ENCODE data around the gene RPS24.

The RPS24 gene

GRCh38 chr10:78028438-78029268 is 5.0 kb upstream of the RPS24 start:
- peak; percentile 18 for DNase-seq

DNA sequence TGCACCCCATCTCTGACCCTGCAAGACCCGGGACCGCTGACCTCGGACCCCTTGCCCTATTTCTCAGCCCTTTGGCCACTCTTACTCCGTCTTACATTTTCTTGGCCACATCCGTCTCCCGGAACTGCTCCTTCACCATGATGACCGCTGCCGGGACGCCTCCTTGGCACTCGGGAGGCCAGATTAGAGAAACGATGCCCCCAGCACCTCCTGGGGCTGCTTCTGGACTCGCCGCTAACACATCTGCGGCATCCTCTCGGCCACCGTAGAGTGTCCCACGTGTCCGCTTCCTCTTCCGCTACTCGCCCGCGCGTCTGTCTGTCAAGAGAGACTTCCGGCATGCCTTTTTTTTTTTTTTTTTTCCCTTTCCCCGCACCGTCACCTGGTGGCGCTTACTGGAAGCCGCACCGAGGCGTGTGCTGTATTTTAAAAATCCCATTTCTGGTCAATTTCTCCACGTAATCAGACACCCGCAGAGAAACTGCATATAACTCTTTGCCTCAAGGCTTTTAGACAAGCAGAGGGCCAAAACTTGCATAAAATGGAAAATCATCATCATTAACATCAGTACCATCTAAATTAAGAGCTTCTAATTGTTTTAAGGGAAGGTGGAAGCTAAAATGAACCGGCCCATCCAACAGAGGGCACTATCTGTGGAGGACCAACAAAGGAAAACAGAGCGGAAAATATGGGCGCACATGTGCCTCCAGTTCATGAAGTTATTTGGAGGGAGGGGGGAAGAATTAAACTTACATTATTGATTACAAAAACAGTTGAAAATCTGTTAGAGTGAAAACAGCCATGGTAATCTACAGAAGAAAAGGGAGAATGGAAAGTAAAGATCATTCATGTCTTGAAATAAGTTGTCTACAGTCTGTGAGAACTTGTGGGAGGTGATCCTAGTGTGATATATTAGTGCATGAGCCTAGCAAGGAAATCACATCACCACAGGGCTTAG is 4.1 kb upstream of the RPS24 start, which contains the start of gene POLR3A:
Gene POLR3A (minus strand): TSS at position 247 of the 958 bp plus-strand sequence. CDS start 108 bp downstream, at position 139.
- peak; percentile 99 for DNase-seq

GRCh38 chr10:78033387-78033636 is 351 bp upstream of the RPS24 start:
- DNase-seq: no peak

- no peak for DNase-seq
These were observed 1.4 kb downstream of the RPS24 start for GRCh38 chr10:78035025-78035424.

DNA sequence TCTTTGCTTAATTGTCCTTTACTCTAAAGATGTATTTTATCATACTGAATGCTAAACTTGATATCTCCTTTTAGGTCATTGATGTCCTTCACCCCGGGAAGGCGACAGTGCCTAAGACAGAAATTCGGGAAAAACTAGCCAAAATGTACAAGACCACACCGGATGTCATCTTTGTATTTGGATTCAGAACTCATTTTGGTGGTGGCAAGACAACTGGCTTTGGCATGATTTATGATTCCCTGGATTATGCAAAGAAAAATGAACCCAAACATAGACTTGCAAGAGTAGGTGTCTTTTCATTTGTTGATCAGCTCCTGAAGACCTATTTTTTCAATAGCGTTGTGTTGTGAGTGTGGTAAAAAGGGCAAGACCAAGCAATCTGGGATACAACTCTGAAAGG is 1.8 kb downstream of the RPS24 start:
- DNase-seq: no peak

- DNase-seq: no peak
These were observed 2.4 kb downstream of the RPS24 start for GRCh38 chr10:78035933-78036583.

GRCh38 chr10:78038105-78038504 is 4.4 kb downstream of the RPS24 start:
- no peak for DNase-seq

DNA sequence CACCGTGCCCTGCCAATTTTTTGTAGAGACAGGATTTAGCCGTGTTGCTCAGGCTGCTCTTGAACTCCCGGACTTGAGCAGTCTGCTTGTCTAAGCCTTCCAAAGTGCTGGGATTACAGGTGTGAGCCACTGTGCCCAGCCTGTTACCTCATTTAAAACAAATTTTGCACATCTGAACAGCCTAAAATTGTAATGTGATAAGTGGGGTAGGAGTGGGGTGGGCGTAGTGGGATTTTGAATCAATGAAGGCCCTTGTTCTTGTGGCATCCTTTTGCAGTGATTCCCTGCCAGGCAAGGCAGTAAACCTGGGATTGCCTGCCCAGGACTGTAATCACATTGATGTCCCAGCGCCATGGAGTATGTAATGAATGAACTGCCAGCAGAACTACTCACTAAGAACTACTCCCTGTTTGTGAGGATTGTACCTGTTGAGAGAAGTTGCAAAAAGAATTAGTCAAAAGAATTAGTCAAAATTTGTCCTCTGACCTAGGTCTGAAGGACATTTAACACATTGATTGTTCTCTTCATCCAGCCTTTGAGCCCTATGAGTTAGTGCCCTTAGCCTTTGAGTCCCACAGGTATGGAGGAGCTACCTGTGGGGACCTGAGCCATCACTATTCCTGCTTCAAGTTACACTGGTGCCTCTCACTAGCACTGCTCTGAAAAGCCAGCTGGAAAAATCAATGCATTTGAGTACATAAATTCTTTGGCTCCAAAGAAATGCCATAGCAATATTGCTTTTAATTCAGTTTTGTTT is 5.3 kb downstream of the RPS24 start:
- no peak for DNase-seq

- no peak for DNase-seq
These were observed 6.1 kb downstream of the RPS24 start for GRCh38 chr10:78039743-78040142.

DNA sequence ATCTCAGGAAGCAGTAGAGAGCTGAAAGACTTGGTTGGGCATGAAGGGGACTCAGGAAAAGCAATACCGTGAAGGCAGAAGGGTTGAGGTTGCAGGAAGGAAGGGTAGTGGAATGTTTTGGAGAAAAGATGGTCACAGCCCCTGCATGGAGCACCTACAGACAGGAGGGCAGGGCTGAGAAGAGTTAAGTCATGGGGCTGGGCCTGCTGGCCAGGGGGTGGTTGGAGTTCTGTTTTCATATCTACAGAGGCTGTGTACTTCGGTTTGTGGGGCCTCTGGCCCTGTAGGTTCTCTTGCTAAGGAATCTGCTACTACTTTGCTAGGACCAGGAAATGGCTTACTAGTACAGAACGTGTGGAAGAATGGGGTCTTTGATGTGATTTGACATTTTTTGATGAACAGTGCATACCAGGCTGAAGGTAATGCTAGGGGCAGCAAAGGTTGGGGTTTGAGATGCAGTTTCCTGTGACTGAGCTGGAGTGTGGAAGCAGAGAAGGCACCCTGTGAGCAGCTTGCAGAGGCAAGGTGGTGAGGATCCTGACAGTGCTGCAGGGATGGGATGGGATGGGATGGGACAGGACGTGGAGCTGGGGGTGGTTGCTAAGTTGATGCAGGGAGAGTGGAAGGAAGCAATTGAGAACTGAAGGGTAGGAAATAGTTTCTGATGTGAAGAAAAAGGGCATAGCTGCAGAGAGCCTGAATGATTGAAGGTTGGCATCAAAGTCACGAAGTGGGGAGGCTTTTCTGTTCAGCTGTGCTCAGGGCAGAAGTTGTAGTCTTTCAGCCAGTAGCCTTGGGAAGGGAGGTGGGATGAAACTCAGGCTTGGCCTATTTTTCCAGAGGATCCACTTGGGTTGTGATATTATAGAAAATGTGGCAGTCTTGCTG is 7.8 kb downstream of the RPS24 start:
- DNase-seq: no peak

DNA sequence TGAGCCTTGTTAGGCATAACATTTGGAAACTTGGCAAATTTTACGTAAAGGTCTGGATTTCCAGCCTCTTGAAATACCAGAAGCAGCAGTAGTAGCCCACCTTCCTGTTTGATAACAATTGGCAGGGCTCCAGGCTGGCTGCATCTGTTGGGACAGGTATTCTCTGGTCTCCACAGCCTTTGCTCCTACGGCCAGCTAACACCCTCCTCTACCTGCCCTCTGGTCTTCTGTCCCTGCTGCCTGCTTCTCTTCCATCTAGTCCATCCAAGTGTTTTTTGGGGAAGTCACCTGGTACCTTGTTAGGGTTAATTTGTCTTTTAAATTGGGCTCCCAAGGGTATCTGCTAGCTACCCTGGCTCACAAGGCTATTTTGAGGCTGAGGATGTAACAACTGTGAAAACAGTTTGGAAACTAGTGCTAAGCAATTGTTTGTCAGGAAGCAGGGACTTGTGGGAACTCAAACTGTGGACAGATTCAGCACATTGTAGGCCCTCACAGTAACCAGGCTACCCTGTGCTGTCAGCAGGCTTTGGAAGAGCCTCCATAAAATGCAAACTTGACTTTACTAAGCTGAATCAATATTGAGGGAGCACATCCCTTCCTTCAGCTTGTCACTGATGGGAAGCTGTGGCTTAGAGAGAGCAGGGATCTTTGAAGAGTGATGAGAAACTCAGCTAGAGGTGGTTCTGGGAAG is 8.5 kb downstream of the RPS24 start:
- DNase-seq: no peak

DNA sequence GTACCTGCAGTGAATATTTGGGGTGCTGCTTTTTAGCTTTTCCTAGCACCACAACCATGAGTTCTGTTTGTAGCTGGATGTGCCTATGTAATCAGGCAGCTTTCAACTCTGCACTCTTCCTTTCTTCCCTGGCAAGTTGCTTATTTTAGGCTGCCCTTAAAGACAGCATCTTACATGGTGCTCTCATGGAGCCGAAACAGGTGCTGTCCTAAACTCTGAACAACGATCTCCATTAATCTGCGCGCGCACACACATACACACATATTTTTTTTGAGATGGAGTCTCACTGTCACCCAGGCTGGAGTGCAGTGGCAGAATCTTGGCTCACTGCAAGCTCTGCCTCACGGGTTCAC is 9.1 kb downstream of the RPS24 start:
- DNase-seq: no peak

DNA sequence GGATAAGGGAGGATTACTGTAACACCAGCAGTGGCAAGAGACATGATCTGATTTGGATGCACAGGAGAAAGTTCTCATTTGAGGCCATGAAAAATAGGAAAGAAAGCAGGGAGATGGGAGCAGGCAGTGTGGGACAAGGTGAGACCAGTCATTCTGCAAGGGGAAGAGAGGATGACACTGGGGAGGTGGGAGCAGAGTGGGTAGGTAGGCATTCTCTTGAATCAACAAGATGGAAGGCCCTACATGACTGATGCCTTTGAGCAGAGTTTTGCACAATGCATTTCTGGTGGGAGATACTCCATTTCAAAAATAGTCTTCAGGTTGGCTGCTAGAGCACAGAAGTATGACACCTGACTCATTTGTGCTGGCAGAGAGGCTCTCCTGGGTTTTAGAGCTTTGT is 10.5 kb downstream of the RPS24 start:
- no peak for DNase-seq

GRCh38 chr10:78044699-78045098 is 11.0 kb downstream of the RPS24 start:
- DNase-seq: peak; percentile 28

DNA sequence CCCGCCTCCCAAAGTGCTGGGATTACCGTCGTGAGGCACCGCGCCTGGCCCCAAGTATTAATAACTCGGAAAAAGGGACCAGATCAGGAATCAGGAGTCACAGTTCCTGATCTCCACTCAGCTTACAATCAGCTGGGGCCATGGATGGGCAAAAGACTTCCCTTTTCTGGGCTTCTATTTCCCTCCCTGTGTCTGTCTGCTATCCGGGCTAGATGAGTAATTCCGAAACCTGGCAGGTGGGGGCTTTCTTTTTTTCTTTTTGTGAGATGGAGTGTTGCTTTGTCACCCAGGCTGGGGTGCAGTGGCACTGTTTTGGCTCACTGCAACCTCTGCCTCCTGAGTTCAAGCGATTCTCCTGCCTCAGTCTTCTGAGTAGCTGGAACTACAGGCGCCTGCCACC is 11.6 kb downstream of the RPS24 start:
- DNase-seq: no peak

DNA sequence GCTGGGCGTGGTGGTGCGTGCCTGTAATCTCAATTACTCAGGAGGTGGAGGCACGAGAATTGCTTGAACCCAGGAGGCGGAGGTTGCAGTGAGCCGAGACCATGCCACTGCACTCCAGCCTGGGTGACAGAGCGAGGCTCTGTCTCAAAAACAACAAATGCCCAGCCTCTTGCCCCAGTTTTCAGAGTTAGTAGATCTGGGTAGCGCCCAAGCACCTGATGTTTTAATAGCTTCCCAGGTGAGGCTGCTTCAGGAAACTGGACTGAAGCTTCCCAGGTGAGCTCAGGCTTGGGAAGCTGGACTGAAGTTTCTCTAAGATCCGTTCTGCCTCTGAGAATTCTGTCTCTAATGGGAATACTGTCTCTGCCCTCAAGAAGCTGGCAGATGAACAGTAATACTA is 12.2 kb downstream of the RPS24 start:
- no peak for DNase-seq

GRCh38 chr10:78046711-78047269 is 13.1 kb downstream of the RPS24 start:
- no peak for DNase-seq

DNA sequence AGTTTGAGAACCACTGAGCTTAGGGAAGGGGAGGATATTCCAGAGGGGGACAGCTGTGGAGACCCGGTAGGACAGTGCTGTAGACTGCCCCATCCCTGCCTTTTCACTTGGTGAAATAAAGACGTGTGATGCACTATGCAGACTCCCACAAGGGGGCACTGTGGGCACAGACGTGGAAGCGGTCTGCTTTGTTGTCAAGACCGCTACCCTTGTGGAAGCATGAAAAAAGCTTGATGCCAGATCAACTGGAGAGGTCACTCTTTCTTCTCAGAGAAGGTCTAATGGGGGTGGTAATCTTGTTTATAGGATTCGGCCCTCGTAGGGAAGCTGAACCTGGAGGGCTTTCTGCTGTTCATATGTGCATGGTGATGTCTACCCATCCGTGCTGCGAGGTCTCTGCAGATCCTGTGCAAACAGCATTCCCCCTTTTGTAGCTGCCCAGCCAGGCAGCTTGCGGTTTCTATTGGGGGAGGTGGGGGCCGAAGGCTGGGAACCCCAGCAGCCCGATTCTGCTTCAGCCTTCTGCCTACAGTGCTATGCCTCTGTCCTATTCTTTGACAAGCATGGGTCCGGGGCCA is 13.7 kb downstream of the RPS24 start:
- DNase-seq: peak; percentile 84

DNA sequence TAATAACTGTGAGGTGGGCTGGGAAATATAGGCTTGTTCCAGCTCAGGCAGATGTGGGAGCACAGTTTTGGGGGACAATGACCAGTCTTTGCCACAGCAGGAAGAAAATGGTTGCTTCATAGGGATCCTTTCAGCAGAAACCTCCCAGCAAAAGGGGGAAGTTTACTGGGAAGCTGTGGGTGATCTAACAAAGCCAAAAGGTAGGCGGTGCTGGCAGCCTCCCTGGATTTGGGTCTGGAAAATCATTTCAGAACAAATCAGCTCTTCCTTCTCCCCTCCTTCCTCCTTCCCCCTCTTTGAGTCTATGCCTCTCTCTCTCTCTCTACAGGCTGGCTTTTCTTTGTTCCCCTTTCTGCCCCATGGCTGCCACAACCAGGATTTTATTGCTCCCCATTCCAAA is 16.2 kb downstream of the RPS24 start:
- DNase-seq: no peak

GRCh38 chr10:78053211-78053868 is 19.7 kb downstream of the RPS24 start:
- peak; percentile 81 for DNase-seq
